Measurements from ENCODE around the gene DPP4.

DNA sequence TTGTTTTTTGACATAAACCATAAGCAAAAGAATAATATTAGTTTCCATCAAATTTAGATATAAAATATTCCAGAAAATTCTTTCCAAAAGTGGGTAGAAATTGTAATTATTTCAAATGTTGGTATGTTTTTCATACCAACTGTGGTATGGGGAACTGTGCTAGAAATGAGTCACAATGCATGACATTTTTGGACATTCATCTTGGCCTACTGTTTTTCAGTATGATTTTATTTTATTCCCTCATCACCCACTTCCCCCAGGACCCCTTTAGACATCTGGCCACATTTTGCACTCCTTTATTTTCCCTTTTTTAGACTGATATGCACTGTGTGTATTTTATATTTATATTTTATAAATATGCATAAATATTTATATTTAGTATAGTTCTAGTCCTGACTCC is 97.1 kb downstream of the DPP4 start:
- no peak for TF ChIP-seq CTCF (conservative IDR thresholded peaks at IDR 0.05; ENCODE audit: low read depth, low read length)
- TF ChIP-seq EZH2 (IDR thresholded peaks at IDR 0.05; ENCODE audit: low read length, unreplicated experiment): no peak
- TF ChIP-seq EZH2phosphoT487 (IDR thresholded peaks at IDR 0.05; ENCODE audit: borderline replicate concordance, low read length): no peak

All from PC-3 (cell line).